Dermis blood vessel endothelial cell (primary cell): ENCODE measurements around the gene MAGEB17. TPM values are rescaled to one million over a fixed set of nuclear protein-coding genes. Genes with fewer than 3 reads are reported as not detected.
"Not testable (repeated sequence)": the region's sequence is repeated elsewhere in the genome, so short reads cannot be mapped to it uniquely, and the experiment has no call there.

Source experiments
- DNase-seq: peaks from one replicate; pipeline ENCODE4 v3.0.0; 2010
- total RNA-seq: library from RNA; depleted of rRNA; stranded (reverse); fragments of >200 nt; gene quantifications from 2 replicates; pipeline ENCODE4 v1.2.3, GENCODE V29; 2014

Gene MAGEB17
- total RNA-seq, 1 donor from 2014 or later, result not detected

DNA sequence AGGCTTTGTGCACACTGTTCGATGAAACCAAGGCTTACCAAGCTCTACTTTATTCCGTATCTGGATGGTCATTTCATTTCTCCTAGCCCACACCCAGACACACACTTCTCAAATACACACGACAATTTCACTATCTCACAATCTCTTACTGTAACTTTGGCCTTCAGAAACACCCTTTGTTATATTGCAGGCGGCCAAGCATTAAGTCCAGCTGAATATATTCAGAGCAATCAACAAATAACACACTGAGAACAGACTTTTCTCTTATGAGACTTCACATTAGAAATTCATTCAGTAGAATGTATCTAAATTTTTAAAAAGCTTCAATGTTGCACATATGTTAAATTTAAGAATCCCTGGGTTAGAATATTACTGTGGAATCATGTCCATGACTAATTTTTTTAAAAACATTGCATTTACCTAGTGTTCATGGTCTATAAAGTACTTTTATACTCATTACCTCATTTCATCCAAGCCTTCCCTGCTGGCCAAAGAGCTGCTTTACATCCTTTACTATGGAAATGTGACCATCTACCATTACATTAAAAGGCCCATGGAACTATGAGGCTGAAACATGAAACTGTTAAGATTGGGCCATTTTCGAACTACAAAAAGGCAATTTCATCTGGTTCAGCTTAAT lies 10.5 kb upstream of the MAGEB17 start:
- no peak for DNase-seq

DNA sequence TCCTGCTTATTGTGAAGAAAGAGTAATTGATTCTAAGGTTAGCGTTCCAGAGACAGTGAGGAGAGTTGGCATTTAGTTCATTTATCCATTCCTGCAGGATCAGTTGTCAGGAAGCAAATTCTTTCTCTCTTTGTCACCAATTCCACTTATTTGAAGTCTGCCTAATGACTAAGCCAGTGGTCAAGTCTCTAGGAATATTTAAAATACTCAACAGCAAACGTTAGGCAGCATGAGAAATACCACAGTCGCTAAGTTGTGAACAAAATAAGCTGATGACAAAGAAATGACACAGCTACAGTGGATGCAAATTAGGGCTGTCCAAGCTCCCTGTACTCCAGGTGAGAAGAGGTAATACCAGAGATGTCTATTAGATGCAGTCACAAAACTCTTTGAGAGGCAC lies 6.6 kb upstream of the MAGEB17 start:
- DNase-seq, result peak; percentile 5

DNA sequence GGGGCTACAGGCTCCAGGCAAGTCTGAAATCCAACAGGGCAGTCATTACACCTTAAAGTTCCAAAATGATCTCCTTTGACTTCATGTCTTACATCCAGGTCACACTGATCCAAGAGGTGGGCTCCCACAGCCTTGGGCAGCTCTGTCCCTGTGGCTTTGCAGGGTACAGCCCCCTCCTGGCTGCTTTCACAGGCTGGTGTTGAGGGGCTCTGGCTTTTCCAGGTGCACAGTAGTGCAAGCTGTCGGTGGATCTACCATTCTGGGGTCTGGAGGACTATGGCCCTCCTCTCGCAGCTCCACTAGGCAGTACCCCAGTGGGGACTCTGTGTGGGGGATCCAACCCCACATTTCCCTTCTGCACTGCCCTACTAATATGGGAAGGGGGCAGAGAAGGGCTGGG lies 6.1 kb upstream of the MAGEB17 start:
- not testable (repeated sequence) for DNase-seq

DNA sequence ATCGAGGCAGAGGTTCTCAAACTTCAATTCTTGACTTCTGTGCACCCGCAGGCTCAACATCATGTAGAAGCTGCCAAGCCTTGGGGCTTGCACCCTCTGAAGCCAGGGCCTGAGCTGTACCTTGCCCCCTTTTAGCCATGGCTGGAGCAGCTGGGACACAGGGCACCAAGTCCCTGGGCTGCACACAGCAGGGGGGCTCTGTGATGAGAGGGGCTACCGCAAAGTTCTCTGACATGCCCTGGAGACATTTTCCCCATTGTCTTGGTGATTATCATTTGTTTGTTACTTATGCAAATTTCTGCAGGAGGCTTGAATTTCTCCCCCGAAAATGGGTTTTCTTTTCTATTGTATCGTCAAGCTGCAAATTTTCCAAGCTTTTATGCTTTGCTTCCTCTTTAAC lies 4.9 kb upstream of the MAGEB17 start:
- DNase-seq, result no peak

DNA sequence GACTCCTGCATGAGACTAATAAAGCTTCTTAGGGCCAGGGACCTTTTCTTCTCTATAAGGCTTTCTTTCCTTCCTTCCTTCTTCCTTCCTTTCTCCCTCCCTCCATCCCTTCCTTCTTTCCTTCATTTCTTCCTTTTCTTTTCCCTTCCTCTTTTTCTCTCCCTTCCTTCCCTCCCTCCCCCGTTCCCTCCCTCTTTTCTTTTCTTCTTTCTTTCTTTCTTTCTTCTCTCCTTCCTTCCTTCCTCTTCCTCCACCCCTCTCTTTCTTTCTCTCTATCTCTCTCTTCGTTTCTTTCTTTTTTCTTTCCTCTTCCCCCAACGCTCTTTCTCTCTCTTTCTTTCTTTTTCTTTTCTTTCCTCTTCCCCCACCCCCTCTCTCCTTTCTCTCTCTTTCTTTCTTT lies 2.5 kb upstream of the MAGEB17 start:
- DNase-seq, result no peak

DNA sequence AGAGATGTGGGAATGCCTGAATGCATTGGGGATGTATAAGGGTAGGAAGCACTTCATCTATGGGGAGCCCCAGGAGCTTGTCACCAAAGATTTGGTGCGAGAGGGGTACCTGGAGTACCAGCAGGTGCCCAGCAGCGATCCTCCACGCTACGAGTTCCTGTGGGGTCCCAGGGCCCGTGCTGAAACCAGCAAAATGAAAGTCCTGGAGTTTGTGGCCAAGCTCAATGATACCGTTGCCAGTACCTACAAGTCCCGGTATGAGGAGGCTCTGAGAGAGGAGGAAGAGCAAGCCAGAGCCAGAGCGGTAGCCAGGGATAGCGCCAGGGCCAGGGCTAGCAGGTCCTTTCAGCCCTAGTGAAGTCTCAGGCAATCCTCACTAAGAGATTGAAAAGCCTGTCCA lies 3.8 kb downstream of the MAGEB17 start:
- no peak for DNase-seq

DNA sequence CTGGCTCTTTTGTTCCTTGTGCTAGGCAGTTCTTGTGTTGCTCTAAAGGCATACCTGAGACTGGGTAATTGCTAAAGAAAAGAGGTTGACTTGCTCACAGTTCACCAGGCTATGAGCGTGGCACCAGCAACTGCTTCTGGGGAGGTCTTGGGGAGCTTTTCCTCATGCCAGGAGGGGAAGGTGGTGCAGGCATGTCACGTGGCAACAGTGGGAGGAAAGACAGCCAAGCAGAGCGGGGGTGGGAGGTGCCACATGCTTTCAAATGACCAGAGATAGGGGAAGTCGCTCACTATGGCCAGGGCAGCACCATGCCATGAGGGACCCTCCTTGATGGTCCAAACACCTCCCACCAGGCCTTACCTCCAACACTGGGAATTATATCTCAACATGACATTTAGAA lies 4.7 kb downstream of the MAGEB17 start:
- no peak for DNase-seq

DNA sequence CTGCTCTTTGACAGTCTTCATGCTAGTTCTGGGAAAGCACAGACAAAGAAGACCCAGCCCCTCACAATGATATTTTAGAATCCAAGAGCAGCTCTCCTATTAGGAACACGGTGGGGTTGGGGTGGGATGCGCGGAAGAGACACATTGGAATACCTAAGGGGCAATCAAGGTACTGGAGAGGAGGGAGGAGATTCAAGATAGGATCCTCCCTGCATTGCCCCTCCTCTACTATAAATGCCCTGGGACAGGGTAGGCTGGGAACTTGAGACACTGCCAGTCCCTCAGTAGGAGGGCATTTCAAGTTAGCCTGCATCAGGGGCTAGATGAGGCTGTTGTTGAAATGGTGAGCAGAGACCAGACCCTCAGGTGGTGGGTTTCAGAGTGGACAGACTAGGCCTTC lies 5.1 kb downstream of the MAGEB17 start:
- DNase-seq, result no peak

DNA sequence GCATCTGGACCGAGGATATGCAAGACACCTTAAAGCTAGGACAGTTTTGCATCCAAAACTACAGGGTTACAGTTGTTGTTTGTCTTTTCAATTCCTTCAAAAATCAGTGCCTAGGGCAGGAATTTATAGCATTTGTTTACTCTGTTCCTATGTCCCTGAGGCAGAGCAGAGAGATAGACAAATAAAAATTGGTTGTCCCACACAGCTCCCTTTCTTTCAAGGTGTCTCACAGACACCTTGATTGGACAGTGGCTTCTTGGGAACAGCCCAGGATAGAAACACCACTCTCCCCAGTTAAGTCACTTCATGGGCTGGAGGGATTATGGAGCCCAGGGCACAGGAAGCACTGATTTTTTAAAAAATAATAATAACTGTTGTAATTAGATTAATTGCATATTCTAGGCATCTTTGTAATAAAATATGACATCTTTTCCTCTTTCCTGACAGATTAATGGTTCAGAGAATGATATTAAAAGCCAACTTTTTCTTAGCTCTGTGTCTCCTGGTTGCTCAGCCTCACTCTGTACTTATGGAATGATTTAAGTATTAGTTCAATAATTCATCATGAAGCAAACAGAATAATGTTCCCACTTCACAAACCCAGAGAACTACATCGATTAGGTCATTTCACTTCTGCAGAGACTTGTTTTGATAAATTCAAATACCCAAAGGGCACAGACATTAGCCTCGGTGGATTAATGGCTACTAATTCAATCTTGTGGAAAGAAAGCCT lies 8.2 kb downstream of the MAGEB17 start:
- no peak for DNase-seq

DNA sequence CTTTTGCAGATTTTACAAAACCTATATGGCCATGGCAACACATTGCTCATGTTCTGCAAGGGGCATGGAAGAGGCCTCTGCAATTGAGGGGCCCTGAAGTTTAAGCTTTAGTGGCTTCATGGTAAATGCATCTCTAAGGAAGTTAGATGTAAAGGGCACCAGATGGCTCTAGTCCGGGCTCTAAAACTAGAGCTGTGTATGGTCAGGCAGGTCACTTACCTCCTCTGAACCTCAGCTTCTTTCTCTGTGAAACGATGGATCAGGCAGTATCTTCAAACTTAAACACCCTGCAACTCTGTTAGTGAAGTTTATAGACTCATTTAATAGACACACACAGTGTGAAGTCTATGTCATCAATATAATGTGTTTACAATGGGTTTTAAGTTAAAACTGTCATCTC lies 10.0 kb downstream of the MAGEB17 start:
- DNase-seq, result no peak

DNA sequence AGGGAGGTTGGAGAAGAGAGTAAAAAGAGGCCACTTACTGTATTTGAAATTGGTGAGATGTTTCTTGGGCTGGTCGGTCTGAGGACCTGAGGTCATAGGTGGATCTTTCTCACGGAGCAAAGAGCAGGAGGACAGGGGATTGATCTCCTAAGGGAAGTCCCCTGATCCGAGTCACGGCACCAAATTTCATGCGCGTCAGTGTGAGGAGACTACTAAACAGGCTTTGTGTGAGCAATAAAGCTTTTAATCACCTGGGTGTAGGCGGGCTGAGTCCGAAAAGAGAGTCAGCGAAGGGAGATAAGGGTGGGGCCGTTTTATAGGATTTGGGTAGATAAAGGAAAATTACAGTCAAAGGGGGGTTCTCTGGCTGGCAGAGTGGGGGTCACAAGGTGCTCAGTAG lies 16.6 kb downstream of the MAGEB17 start:
- not testable (repeated sequence) for DNase-seq

DNA sequence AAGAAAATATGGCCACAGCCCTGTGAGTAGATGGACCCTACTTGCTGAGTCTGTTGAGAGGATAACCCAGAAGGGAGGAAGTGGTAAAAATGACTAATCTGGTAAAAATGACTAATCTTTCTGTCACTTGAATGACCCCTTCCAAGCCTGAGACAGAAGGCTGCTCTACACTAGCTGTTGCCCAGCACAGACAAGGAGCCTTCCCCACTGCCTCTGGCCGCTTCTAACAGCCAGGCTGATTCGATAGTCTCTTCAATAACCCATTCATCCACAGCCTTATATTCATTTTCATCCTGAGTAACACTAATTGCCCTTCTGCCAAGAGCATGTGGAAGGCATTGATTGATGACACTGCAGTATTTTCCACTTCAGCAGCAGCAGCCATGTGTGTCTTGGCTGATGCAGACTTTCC lies 18.4 kb downstream of the MAGEB17 start:
- DNase-seq, result peak; percentile 62

DNA sequence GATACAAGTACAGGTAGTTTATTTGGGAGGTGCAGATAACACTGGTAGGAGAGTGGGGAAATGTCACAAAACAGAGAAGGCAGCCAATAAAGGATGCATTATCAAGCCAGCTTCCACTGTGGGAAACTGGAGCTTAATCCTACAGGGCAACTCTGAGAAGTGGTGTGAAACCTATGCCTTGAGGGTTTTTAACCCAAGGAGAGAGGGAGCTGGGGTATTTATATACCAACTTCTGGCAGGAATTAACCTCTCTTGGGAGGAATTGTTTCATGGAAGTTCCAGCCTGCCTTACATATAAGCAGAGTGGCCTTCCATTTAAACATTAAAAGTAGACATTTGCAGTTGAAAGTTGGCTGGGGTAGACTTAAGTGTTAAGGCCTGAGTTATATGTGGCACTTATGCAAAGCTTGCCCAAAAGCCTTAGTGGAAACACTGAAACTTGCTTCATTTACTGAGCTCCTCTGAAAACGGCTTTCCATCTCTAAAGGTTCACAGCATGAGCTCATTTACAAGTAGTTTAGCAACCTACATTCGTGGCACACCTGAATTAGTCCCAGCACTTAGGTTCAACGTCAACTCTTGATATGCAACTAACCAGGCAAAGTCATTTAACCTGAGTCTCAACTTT lies 19.2 kb downstream of the MAGEB17 start:
- no peak for DNase-seq

DNA sequence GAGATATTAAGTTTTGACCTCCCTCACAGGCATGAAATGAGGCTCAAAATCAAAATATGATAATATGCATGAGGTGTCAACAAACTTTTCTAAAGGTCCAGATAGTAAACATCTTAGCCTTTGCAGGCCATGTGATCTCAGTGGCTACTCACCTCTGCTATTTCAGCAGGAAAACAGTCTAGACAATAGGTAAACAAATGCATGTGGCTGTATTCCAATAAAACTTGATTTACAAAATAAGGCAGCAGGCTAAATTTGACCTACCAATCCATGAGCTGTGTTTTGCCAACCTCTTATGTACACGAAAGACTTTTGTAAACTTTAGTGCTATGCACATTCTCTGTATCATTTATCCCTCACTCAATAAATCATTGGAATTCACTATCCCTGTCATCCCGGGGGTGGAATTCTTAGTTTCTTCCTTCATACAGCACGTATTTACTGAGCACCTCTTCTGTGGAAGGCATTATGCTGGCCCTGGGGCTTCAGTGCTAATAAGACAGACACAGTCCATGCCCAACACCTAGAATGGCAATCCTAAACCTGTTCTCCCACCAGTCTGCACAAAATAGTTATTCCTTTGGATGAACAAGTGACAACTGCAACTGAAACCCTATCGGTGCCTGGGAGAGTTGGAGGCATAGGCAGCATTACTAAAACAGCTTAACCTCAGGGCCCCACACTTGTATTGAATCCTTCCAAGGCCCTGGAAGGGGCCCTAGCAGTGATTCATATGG lies 19.9 kb downstream of the MAGEB17 start:
- no peak for DNase-seq

DNA sequence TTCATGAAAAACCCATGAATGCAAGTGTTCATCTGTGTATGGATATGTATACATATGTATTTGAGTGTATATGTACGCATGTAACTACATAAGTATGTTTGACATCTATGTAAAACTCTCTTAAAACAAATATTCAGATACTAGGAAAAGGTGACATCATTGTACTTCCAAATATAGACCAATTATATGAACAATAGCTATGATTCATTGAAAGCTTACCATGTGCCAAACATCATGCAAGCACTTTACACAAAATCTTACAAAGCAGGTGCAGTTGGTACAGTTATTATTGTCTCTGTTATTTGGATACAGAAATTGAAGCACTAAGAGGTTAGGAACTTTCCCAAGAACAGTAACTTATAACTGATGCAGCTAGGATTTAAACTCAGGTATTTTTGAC lies 21.4 kb downstream of the MAGEB17 start:
- DNase-seq, result peak; percentile 57

DNA sequence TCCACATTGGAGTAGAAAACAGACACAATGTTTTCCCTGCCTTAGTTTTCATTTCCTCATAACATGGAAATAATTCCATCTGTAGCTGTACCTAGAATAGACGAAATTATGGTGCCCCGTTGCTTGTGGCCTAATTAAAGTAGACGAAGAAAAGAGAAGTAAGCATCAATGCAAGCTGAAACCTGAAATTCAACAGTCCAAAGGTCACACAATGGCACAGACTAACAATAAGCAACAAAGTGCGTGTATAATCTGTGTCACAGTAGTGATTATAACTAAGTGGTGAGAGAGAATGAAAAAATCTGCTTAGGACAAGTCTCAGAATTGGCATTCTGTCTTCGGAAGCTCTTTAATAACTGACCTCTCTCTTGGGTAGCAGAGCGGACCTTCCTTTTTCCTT lies 24.3 kb downstream of the MAGEB17 start:
- no peak for DNase-seq

DNA sequence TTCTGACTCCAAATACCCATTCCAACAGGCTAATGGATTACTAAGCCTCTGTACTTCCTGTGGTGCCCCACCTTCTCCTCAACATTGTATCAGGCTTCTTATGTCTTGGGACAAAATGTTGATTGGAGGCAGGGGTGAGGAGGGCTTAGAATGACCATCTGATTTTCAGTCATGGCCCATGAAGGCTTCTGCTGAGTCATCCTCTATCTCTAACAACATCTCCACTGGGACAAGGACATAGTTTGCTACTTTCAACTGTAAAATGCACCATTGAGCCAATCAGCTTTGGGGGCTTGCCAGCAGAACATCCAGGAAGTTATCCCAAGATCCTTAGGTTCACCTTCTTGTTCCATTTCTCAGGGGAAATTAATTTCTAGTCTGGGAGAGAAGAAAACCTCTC lies 29.5 kb downstream of the MAGEB17 start:
- DNase-seq, result no peak

DNA sequence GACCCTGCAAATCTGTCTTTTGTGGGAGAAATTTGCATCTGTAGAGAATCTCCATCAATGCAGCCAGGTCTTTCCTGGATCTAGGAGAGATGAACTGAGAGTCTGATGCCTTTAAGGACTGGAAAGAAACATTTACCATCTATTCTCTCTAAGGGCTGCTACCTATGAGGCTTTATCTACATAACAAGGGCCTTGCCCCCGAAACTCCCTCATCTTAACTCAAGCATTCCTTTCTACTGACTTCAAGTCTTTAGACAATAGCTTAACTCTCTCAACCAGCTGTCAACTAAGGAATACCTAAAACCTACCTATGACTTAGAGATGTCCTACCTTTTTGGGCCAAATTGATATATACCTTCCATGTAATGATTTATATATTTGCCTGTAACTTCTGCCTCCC lies 32.1 kb downstream of the MAGEB17 start:
- no peak for DNase-seq

DNA sequence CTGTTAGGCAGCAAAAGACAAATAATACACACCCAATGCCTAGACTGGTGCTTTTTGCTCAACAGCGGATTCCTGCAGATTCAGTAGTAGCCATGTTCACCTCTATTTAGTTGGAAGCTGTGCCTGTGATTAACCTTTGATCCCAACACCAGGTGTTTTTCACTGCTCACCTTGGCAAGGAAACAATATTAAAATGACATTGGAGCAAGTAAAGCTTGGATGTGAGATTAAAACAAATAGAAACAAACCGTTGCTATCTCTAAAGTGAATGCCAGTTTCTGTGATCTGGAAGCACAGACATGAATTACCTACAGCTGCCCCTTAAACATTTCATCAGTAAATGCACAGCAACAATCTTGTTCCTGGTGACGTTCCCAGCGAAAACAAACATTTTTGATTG lies 35.7 kb downstream of the MAGEB17 start:
- no peak for DNase-seq

DNA sequence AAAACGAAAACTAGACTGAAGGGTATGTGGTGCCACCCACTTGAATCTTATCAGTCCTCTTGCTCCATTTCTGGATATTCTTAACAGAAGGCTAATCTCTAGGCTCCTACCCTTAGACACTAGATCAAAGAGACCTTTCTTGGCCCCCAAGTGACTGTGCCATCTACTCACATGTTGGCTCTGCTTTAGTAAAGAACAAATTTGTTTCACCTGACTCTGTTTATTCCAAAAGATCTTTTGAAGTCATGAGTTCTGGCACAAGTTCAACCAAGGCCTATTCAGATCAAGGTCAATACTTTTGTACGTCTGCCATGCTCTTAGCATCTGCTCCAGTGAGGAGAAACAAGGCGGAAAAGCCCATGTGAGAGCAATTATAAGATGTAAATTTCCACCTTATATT lies 37.3 kb downstream of the MAGEB17 start:
- no peak for DNase-seq

DNA sequence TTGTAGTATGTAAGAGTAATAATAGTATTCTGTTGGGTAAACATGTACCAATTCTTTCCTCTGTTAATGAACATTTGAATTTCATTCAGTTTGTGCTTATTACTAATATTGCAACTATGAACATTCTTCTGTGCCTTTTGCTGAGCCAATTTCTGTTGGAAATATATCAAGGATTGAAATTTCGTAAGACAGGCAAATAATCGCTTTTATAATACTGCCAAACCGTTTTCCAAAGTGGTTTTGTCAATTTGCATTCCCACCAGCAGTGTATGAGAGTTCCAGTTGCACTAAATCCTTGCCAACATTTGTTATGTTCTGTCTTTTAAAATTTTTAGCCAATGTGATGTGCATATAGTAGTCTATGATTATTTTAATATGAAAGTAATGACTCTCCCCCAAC lies 38.6 kb downstream of the MAGEB17 start:
- no peak for DNase-seq

DNA sequence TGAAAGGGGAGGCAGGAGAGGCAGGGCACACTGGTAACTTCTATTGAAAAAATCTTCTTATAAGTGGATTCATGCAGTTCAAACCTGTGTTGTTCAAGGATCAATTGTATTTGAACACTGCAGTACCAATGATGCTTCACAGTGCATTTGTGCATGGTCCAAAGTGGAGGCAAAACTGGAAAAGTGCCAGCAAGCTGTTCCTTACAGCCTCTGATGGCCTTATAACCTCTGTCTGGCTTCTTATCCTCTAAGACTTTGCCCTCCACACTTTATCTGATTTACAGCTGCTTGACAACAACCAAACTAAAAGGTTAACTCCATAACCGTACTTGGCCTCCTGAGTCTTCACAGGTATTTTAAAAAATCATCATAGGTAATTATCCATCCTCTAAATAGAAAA lies 40.4 kb downstream of the MAGEB17 start:
- no peak for DNase-seq

DNA sequence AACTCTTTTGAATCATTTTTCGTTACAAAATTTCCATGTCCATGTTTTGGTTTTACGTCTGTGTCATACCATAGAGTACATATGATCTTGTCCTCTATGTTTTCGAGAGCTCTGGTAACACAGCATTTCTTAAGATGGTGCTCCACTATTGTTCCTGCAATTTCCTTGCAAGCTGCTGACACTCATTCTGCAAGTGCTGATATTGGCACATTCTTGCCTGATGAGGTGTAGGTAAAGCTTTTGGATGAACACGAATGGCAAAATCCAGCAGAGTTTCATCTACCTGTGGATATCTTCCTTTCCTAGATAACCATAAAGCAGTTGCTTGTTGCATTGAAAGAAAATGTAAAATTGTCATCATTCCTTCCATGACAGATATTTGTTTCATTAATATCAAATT lies 41.3 kb downstream of the MAGEB17 start:
- no peak for DNase-seq

DNA sequence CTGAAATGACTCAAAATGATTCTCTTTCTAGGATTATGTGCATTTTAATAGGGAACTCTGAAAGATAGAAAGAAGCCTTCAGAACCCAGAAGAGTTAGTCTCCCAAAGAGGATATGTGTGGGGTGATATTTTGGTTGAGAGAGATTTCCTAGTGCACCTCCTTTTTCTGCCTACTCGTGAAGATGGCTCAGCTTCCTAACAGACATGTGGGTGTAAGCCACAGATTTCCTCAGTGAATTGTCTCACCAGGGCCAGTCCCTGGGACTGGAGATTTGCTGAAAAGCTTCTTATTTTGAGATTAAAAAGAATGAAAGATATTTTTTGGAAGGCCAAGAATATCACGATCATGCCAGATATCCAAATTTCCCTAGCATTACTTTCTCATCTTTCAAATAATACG lies 42.8 kb downstream of the MAGEB17 start:
- DNase-seq, result no peak
